H9 (cell line): ENCODE measurements around the gene GATC. TPM values are rescaled to one million over a fixed set of nuclear protein-coding genes. Genes with fewer than 3 reads are reported as not detected.

ENCODE experiments used
- DNase-seq: peaks from one replicate; pipeline ENCODE4 v3.0.0-alpha.2; 2017
- H2AFZ ChIP-seq: one replicate; pipeline ENCODE4 v1.6.1; 2013; ENCODE audit warnings: mild to moderate bottlenecking, low read length, control low read depth, moderate library complexity
- H2AK5ac ChIP-seq: 2 replicates; pipeline ENCODE4 v1.6.1; 2013; ENCODE audit warnings: low read length, control low read depth, mixed read lengths; ENCODE audit not compliant: insufficient read length
- H2BK120ac ChIP-seq: one replicate; pipeline ENCODE4 v1.6.1; 2013; ENCODE audit warnings: low read depth, mild to moderate bottlenecking, low read length, control low read depth, inconsistent platforms; ENCODE audit not compliant: poor library complexity, severe bottlenecking
- H2BK12ac ChIP-seq: 2 replicates; pipeline ENCODE4 v1.6.1; 2013; ENCODE audit warnings: low read length, control low read depth, mixed read lengths, low read depth; ENCODE audit not compliant: insufficient read length
- H2BK15ac ChIP-seq: 2 replicates; pipeline ENCODE4 v1.6.1; 2013; ENCODE audit warnings: low read depth, low read length, control low read depth
- H2BK20ac ChIP-seq: one replicate; pipeline ENCODE4 v1.6.1; 2013; ENCODE audit warnings: low read depth, mild to moderate bottlenecking, low read length, control low read depth, inconsistent platforms; ENCODE audit not compliant: poor library complexity, severe bottlenecking
- H2BK5ac ChIP-seq: 2 replicates; pipeline ENCODE4 v1.6.1; 2013; ENCODE audit warnings: low read length, control low read depth, mixed read lengths; ENCODE audit not compliant: insufficient read length
- H3K14ac ChIP-seq: 2 replicates; pipeline ENCODE4 v1.6.1; 2013; ENCODE audit warnings: low read length, control low read depth; ENCODE audit not compliant: insufficient read depth
- H3K18ac ChIP-seq: 2 replicates; pipeline ENCODE4 v1.6.1; 2013; ENCODE audit warnings: low read depth, mild to moderate bottlenecking, mixed read lengths, low read length, control low read depth; ENCODE audit not compliant: insufficient read length
- H3K23ac ChIP-seq: 2 replicates; pipeline ENCODE4 v1.6.1; 2013; ENCODE audit warnings: low read length, control low read depth, mixed read lengths, low read depth; ENCODE audit not compliant: insufficient read length
- H3K23me2 ChIP-seq: 2 replicates; pipeline ENCODE4 v1.6.1; 2013; ENCODE audit warnings: low read depth, mild to moderate bottlenecking, mixed read lengths, low read length, control low read depth; ENCODE audit not compliant: insufficient read length, poor library complexity, severe bottlenecking
- H3K27ac ChIP-seq: 2 replicates; pipeline ENCODE4 v1.5.1; 2013; ENCODE audit warnings: low read length, control low read depth, mixed read lengths, low read depth; ENCODE audit not compliant: insufficient read length
- H3K27me3 ChIP-seq: 2 replicates; pipeline ENCODE4 v1.6.1; 2013; ENCODE audit warnings: low read length, control low read depth, inconsistent platforms; ENCODE audit not compliant: insufficient read depth
- H3K4ac ChIP-seq: 2 replicates; pipeline ENCODE4 v1.6.1; 2013; ENCODE audit warnings: low read depth, mild to moderate bottlenecking, control low read depth, inconsistent platforms, low read length, moderate library complexity
- H3K4me1 ChIP-seq: 2 replicates; pipeline ENCODE4 v1.6.1; 2013; ENCODE audit warnings: low read length, control low read depth, inconsistent platforms; ENCODE audit not compliant: insufficient read depth
- H3K4me2 ChIP-seq: 2 replicates; pipeline ENCODE4 v1.6.1; 2013; ENCODE audit warnings: low read length, control low read depth, mixed read lengths; ENCODE audit not compliant: insufficient read length, insufficient read depth
- H3K56ac ChIP-seq: 2 replicates; pipeline ENCODE4 v1.6.1; 2013; ENCODE audit warnings: low read depth, mild to moderate bottlenecking, mixed read lengths, low read length, control low read depth; ENCODE audit not compliant: insufficient read length
- H3K79me1 ChIP-seq: 2 replicates; pipeline ENCODE4 v1.6.1; 2013; ENCODE audit warnings: low read depth, mild to moderate bottlenecking, moderate library complexity, low read length, control low read depth, inconsistent platforms; ENCODE audit not compliant: insufficient read depth, poor library complexity, severe bottlenecking
- H3K79me2 ChIP-seq: 2 replicates; pipeline ENCODE4 v1.6.1; 2013; ENCODE audit warnings: low read length, control low read depth, inconsistent platforms; ENCODE audit not compliant: insufficient read depth
- H3K9ac ChIP-seq: 2 replicates; pipeline ENCODE4 v1.6.1; 2013; ENCODE audit warnings: low read length, control low read depth, mixed read lengths; ENCODE audit not compliant: insufficient read length; ENCODE audit errors: extremely low read depth
- H3K9me3 ChIP-seq: one replicate; pipeline ENCODE4 v1.6.1; 2013; ENCODE audit warnings: low read depth, low read length, inconsistent platforms; ENCODE audit not compliant: control insufficient read depth
- H3T11ph ChIP-seq: one replicate; pipeline ENCODE4 v1.6.1; 2013; ENCODE audit warnings: mild to moderate bottlenecking, low read length, control low read depth, inconsistent platforms
- H4K20me1 ChIP-seq: one replicate; pipeline ENCODE4 v1.6.1; 2013; ENCODE audit not compliant: control insufficient read depth, insufficient read length, insufficient read depth
- H4K5ac ChIP-seq: 2 replicates; pipeline ENCODE4 v1.6.1; 2013; ENCODE audit warnings: low read depth, mild to moderate bottlenecking, mixed read lengths, low read length, control low read depth; ENCODE audit not compliant: insufficient read length
- H4K8ac ChIP-seq: replicated peaks from 2 replicates; pipeline ENCODE4 v1.6.1; 2013; ENCODE audit warnings: low read length, control low read depth, mixed read lengths, low read depth; ENCODE audit not compliant: insufficient read length
- H4K91ac ChIP-seq: 2 replicates; pipeline ENCODE4 v1.6.1; 2013; ENCODE audit warnings: low read depth, mild to moderate bottlenecking, moderate library complexity, mixed read lengths, low read length, control low read depth; ENCODE audit not compliant: insufficient read length
- H3K27ac Mint-ChIP-seq, 3 experiments: 2 replicates in 2 of 3; 3 replicates in 1 of 3; pipeline ENCODE4 v1.8.0; 2020 to 2021; ENCODE audit warnings: mixed read lengths in 3 of 3, mild to moderate bottlenecking in 1 of 3, moderate library complexity in 1 of 3
- H3K27me3 Mint-ChIP-seq: 2 replicates; pipeline ENCODE4 v1.8.0; 2021; ENCODE audit warnings: low read depth, mild to moderate bottlenecking, moderate library complexity, mixed read lengths
- H3K36me3 Mint-ChIP-seq, 3 experiments: 2 replicates in 2 of 3; 3 replicates in 1 of 3; pipeline ENCODE4 v1.8.0; 2020 to 2021; ENCODE audit warnings: low read depth in 3 of 3, mixed read lengths in 3 of 3; ENCODE audit not compliant: insufficient read depth in 1 of 3
- H3K4me1 Mint-ChIP-seq, 2 experiments: 2 replicates each; pipeline ENCODE4 v1.8.0; 2020; ENCODE audit warnings: mixed read lengths in 2 of 2
- H3K4me3 Mint-ChIP-seq, 2 experiments: 2 replicates in 1 of 2; 3 replicates in 1 of 2; pipeline ENCODE4 v1.8.0; 2020 to 2021; ENCODE audit warnings: mild to moderate bottlenecking in 2 of 2, mixed read lengths in 2 of 2, moderate library complexity in 1 of 2
- H3K9me3 Mint-ChIP-seq, 2 experiments: 2 replicates in 1 of 2; 3 replicates in 1 of 2; pipeline ENCODE4 v1.8.0; 2020; ENCODE audit warnings: mild to moderate bottlenecking in 2 of 2, mixed read lengths in 2 of 2, moderate library complexity in 1 of 2
- WGBS: extraction: QIAGEN DNeasy Blood & Tissue Kit; methylation state at CpG from one replicate; pipeline ENCODE4 v1.1.7; 2013; ENCODE audit warnings: missing lambda C conversion rate, low lambda C conversion rate, mixed read lengths; ENCODE audit not compliant: insufficient read length; ENCODE audit errors: extremely low coverage; 5-methylcytosine and 5-hydroxymethylcytosine counted together
- total RNA-seq: library from RNA; stranded (reverse); gene quantifications from 2 replicates; pipeline ENCODE4 v1.2.1, GENCODE V29; 2021
- TF ChIP-seq, protein P1 (sequence below): fragments of 200-600 bp; sonication (generic); conservative IDR thresholded peaks from 3 replicates; pipeline ENCODE4 v1.8.0; 2021; ENCODE audit warnings: antibody characterized with exemption, mild to moderate bottlenecking

GATC gene
- total RNA-seq, 1 experiment from 2014 or later, result 25.9 TPM

DNA sequence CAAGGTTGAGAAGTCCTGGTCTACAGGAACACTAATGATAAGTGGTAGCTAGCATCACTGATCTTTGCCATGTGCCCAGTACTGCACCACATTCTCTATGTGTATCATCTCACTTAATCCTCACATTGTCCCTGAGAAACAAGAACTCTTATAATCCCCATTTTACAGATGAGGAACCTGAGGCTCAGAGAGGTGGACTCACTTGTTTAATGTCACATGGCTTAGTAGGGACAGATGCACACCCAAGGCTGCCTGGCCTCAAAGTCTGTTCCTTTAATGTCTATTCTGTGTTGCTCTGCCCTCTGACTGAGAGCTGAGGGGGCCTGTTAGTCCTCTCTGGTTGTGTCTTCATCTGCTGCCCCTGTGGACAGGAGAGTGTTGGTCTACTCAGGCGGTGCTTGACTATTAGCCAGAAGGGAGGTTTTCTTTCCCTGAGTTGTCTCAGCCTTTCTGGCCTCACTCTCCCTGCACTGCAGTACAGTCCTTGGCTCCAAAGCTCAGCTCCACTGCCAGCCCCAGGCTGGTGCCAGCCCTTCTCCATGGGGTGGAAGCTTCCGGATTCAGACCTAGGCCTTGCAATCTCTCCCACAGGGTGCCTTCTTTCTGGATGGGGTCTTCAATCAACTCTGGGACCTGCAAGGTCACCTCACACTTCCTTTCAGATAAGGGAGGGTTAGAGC lies 44.7 kb downstream of the GATC start:
- H3K27ac Mint-ChIP-seq, result peak overlapping the region in 2 of 3 experiments; percentile 21 to 91; a peak in 2 of 7 replicates
- Histone ChIP-seq H4K91ac (no peak overlapping the region), H3K9me3 (no peaks in the 10 kb centered on the region), H3K27me3 (no peaks in the 10 kb centered on the region), H2BK15ac (no peak overlapping the region), H2BK20ac (no peak overlapping the region), H4K5ac (no peak overlapping the region), H2BK12ac (no peak overlapping the region), H3K14ac (no peak overlapping the region), H3K79me1 (no peaks in the 10 kb centered on the region), H3K27ac (no peak overlapping the region), H2AFZ (no peak overlapping the region), H3K4me1 (no peaks in the 10 kb centered on the region), H3K4me2 (no peak overlapping the region), H2AK5ac (no peak overlapping the region), H2BK120ac (no peak overlapping the region), H3K23me2 (peaks cover 7% of the 10 kb centered on the region), H3K23ac (no peak overlapping the region), H3K9ac (no peak overlapping the region), H3K4ac (no peak overlapping the region), H2BK5ac (no peak overlapping the region), H4K20me1 (no peaks in the 10 kb centered on the region), H3T11ph (no peak overlapping the region), H3K18ac (no peak overlapping the region), H3K56ac (no peak overlapping the region), H3K79me2 (no peaks in the 10 kb centered on the region), H4K8ac (no peak overlapping the region)
- TF ChIP-seq, protein P1, sequence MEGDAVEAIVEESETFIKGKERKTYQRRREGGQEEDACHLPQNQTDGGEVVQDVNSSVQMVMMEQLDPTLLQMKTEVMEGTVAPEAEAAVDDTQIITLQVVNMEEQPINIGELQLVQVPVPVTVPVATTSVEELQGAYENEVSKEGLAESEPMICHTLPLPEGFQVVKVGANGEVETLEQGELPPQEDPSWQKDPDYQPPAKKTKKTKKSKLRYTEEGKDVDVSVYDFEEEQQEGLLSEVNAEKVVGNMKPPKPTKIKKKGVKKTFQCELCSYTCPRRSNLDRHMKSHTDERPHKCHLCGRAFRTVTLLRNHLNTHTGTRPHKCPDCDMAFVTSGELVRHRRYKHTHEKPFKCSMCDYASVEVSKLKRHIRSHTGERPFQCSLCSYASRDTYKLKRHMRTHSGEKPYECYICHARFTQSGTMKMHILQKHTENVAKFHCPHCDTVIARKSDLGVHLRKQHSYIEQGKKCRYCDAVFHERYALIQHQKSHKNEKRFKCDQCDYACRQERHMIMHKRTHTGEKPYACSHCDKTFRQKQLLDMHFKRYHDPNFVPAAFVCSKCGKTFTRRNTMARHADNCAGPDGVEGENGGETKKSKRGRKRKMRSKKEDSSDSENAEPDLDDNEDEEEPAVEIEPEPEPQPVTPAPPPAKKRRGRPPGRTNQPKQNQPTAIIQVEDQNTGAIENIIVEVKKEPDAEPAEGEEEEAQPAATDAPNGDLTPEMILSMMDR, result no peak
- no peak overlapping the region for H3K4me3 Mint-ChIP-seq
- peaks cover 9 to 10% of the 10 kb centered on the region in 2 experiments for H3K4me1 Mint-ChIP-seq
- no peaks in the 10 kb centered on the region for H3K9me3 Mint-ChIP-seq
- WGBS, result no CpG with 5 or more reads among the region's 2 CpGs
- peaks cover 0 to 11% (median 6%) of the 10 kb centered on the region in 3 experiments; a peak in 5 of 7 replicates for H3K36me3 Mint-ChIP-seq
- DNase-seq, result no peak
- no peaks in the 10 kb centered on the region for H3K27me3 Mint-ChIP-seq
